Measurements from ENCODE around the gene ANKAR.
"Not testable (repeated sequence)": the region's sequence is repeated elsewhere in the genome, so short reads cannot be mapped to it uniquely, and the experiment has no call there.

The ANKAR gene

DNA sequence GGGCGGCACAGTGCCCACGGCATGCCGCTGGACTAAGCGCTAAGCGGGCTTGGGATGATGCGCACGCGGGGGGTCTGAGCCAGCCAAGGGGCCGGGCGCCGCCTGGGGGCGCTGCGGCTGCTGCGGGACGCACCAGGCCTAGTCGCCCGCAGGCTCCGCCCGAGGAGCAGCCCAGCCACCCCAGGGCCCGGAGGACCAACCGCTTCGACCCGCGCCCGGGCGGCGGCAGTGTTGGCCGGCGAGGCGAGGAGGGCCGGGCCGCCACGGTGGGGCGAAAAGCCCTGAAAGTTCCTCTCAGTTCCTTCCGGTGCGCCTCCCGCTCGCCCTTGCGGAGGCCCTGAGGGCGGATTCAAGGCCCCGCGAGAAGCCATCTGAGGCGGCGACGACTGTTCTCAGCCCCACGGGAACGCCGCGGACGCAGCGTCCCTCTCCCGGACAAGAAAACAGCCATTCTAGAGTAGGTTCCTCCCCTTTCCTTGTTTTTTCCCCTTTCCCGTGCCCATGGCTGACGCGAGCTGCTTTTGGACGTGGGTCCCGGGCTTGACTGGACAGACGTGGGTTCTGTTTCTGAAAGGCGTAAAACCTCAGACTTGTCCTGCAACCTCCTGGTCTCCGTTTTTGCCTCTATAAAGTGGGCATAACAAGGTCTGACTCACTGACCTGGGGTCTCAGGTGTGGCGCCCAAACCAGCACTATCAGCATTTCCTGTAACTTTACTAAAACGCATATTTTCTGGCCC is at the start of gene ANKAR:
Gene ANKAR, plus strand, starts transcription at position 297 of the 739 bp plus-strand sequence. CDS start 1,821 bp downstream, outside the sequence.
- DNase-seq = peak; percentile 86

GRCh38 chr2:189625636-189626035 is 48.8 kb upstream of the ANKAR start:
- no peak for DNase-seq

DNA sequence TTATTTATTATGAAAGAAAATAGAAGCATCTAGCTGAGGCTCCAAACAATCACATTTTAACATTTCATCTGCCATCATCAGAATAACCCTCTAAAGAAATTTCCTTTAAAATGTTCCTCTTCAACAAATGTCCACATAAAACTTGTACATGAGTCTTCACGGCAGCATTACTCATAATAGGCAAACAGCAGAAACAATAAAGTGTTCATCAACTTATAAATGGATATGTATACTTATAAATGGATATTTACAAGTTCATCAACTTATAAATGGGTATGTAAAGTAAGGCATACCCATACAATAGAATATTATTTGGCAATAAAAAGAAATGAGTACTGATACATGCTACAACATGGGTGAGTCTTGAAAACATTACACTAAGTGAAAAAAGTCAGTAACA is 46.7 kb upstream of the ANKAR start:
- no peak for DNase-seq

DNA sequence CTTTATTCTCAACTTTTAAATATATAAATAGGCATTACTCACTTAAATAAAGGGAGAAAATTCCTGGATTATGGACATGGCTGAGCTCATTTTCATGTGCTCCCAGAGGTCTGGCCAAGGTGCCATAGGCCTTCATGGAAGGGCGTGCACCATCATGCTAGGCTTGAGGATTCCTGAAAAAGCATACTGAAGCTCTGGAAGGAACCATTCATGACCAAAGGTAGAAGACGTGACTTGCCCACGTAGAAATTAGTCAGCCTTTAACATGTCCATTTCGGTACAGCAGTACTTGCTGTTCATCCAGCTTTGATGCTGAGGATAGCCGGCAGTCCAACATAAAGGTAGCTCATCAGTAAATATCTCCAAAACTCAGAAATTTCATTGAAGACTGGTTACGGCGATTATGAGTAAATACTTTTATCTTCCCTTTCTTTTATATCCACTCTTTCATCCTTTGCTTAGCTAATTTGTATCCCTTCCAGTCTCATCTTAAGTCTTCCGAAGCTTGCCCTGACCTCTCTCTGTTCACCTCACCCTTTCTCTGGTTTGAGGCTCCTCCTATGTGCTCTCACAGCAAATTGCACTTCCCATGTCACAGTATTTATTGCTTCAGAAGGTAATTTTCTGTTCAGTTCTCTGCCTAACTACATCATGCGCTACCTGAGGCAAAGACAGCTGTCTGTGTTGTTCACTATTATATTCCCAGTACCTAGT is 45.5 kb upstream of the ANKAR start:
- no peak for DNase-seq

GRCh38 chr2:189629531-189630453 is 44.7 kb upstream of the ANKAR start:
- DNase-seq = no peak

DNA sequence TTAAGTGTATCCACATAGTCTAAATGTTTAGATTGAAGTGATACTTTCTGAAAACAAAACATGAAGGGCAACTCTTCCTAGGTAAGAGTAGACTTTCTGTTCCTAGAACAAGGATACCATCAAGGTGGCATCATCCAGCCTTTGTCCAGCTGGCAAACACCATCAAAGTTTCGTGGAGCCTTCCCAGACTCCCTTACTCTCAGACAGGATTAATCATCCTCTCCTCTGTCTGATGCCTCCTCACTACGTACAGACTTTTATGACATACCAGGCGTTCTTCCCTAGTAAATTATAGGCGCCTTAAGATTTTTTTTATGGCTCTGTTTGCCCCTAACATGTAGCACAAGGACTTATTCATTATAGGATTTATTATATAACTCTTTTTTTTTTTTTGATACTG is 42.6 kb upstream of the ANKAR start:
- DNase-seq = no peak

DNA sequence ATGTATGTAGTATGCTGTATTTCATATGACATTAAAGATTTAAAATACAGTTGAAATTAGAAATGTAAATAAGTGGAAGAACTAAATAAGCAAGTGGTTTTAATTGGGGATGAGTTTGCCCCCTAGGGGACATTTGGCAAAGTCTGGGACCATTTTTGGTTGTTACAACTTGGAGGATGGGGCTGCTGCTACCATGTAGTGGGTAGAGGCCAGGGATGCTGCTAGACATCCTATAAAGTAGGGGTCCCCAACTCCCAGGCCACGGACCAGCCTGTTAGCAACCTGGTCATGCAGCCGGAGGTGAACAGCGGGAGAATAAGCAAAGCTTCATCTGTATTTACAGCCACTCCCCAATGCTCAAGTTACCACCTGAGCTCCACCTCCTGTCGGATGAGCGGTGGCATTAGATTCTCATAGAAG is 41.1 kb upstream of the ANKAR start:
- peak; percentile 15 for DNase-seq

- no peak for DNase-seq
Measured at GRCh38 chr2:189635353-189635752, 39.1 kb upstream of the ANKAR start.

DNA sequence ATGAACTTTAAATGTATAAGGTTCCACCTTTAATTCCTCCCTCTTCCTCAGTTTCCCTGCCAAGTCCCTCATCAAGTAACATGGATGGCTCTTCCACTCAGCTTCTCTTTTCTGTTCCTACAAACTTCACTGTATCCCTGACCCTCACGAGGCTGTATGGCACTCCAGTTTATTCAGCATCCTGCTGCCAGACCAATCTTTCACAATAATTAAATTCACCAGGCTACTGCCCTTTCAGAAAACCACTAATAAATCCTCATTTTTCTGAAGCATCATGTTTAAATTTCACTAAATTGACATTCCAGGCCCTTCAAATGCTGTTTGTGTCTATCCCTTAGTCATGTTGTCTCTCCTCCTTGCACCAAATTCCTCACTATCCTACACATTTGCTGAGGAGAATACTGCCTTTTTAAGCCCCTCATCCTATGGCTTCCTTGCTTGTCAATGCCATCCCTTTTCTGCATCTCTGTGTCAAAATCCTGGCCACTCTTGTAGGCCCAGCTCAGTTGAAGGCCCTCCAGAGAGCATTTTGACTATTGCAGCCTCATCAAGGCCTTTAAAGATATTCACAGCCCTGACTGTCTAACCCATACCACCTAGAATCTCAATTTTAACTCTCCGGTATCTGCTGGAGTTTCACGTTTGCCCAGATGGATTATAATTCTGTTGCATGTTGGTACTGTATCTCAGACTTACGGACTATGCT is 36.0 kb upstream of the ANKAR start:
- DNase-seq = no peak

DNA sequence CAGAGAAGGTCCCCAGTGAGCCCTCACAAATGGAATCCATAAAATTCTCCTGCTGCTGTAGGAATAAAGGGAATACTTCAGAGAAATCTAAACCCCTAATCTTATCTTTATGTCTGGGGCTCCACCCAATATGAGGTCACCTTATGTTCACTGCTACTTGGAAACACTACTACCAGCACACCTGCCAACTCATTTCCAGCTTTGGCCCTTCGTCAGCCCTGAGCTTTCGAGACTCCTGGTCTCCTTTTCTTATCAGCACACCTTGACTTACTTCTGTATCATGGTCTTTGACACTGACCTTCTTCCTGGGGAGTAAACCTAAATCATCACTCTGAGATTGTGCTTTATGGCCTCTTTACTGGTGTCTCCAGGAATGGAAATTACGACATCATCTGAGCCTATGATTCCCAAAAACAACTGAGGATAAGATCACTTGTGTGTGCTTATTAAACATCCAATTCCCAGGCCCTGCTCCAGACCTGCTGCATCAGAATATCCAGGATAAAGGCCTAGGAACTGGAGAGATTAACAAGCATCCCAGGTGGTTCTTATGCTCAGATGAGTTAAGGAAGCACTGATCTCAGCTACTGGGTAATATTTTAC is 35.4 kb upstream of the ANKAR start:
- no peak for DNase-seq

DNA sequence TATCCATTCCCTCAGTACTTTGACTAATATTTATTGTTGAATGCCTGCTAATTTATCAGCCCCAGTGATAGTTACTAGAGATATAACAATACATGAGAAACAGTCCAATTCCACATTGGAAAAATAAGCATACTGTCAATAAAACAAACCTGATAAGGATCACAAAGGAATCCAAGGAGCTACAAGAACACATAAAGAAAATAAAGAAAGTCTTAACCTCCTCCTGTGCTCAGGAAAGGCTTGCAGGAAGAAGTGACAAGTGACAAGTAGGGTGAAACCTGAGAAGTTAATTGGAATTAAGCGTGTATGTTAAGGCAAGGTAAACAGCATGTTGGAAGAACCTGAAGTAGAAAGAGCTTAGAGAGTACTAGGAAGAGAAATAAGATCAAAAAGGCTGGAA is 33.5 kb upstream of the ANKAR start:
- no peak for DNase-seq

DNA sequence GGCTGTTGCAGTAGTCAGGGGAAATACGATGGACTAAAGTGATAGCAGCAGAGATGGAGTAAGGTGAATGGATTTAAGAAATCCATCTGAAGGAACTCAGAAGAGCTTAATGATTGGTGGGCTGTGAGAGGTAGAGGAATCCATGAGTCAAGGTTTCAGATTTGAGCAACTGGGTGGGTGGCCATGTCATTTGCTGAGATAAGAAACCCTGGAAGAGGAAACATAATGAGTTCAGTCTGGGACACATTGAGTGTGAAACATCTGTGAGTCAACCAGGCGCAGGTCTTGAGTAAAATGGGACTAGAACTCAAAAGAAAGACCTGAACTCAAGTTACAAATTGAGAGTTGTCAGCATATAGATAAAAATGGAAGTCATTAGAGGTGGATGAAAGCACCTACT is 32.9 kb upstream of the ANKAR start:
- peak; percentile 54 for DNase-seq

DNA sequence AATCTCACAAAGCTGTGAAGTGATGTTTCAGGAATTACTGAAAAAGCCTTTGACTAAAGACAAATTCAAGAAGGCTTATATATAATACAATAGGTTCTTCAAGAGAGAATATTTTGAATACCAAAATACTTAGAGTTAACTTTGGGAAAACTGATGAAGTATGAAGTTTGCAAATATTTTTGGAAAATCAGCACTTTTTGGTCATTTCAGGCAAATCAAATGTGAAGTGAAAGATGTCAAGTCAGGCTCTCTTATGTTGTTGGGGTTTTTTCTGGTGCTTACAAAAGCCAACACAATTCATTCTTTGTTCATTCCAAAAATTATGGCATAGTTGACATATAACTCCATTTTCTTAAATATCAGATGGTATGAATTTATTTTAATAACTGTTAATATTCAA is 27.9 kb upstream of the ANKAR start:
- no peak for DNase-seq

- no peak for DNase-seq
Measured at GRCh38 chr2:189648846-189649509, 25.5 kb upstream of the ANKAR start.

GRCh38 chr2:189651284-189651683 is 23.2 kb upstream of the ANKAR start:
- no peak for DNase-seq

- DNase-seq = not testable (repeated sequence)
Measured at GRCh38 chr2:189653464-189653863, 21.0 kb upstream of the ANKAR start.

- no peak for DNase-seq
Measured at GRCh38 chr2:189654641-189655040, 19.8 kb upstream of the ANKAR start.

DNA sequence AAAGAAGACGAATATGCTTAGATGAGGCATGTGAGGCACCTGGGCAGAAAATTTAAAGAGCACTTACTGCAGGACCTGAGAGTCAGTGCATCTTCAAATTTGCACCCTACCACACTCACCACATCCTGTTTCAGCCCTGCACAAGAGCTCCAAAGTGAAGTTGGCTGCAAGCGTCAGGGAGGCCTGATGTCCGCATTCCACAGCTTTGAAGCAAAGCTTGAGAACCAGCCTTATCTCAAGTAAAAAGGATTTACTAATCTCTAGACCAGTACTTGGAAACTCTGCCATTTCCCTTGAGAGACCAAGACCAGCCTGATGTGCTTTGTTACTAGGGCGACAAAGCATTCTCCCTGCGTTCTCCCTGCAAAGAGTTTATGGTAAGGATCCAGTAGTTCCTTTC is 16.6 kb upstream of the ANKAR start:
- peak; percentile 84 for DNase-seq

GRCh38 chr2:189658306-189659212 is 15.9 kb upstream of the ANKAR start:
- peak; percentile 50 for DNase-seq

DNA sequence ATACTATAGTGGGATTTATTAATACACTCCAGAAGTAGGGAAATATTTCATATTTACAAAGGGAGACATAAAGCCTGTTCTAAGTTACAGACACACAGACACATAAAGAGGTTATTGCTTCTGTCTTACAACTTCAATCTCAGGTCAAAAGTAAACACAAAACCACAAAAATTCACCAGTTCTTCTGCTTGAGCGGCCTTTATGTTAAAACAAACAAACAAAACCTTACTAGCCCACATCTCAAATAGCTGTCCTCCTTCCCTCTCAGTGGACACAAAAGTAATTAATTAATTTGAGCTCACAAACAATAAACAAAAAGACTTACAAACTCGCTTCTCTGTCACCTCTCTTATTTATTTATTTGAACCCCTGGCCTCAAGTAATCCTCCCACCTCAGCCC is 14.7 kb upstream of the ANKAR start:
- DNase-seq = no peak

- DNase-seq = no peak
Measured at GRCh38 chr2:189660803-189661147, 13.7 kb upstream of the ANKAR start.
